H1 (cell line): ENCODE measurements around the gene VARS2. TPM values are rescaled to one million over a fixed set of nuclear protein-coding genes. Genes with fewer than 3 reads are reported as not detected.

ENCODE experiments used
- CTCF ChIA-PET: fragments of 300-600 bp; sonication (Branson Sonifier 250); formaldehyde crosslinking; loops from one replicate; lab custom pipeline; 2021; ENCODE audit not compliant: partially characterized antibody; lab: Charles Lee
- POLR2A ChIA-PET: fragments of 300-600 bp; sonication (Branson Sonifier 250); formaldehyde crosslinking; loops from one replicate; lab custom pipeline; 2021; ENCODE audit warnings: inconsistent platforms; ENCODE audit not compliant: partially characterized antibody; lab: Charles Lee
- DNase-seq, 2 experiments: peaks; one replicate each; pipeline versions ENCODE4 v3.0.0 to v3.0.0-alpha.2; 2010 to 2022; ENCODE audit warnings: low spot score in 2 of 2, low read depth in 1 of 2, mixed read lengths in 1 of 2
- FAIRE-seq: peaks from 2 replicates; lab custom pipeline; 2011; peaks lifted over from hg19 to GRCh38; lab: Jason Lieb, UNC
- H2AFZ ChIP-seq: 2 replicates; pipeline ENCODE4 v1.8.1; 2012; ENCODE audit warnings: low read length, inconsistent platforms
- H2AK5ac ChIP-seq: 2 replicates; pipeline ENCODE4 v1.6.1; 2013; ENCODE audit warnings: low read depth, low read length
- H2BK120ac ChIP-seq: replicated peaks from 2 replicates; pipeline ENCODE3; 2013; ENCODE audit warnings: low read depth, low read length, inconsistent platforms
- H2BK12ac ChIP-seq: 2 replicates; pipeline ENCODE4 v1.6.1; 2013; ENCODE audit warnings: low read depth, low read length
- H2BK15ac ChIP-seq: 2 replicates; pipeline ENCODE4 v1.6.1; 2013; ENCODE audit warnings: low read length
- H2BK20ac ChIP-seq: 2 replicates; pipeline ENCODE4 v1.6.1; 2013; ENCODE audit warnings: low read length
- H2BK5ac ChIP-seq: 2 replicates; pipeline ENCODE4 v1.6.1; 2013; ENCODE audit warnings: low read depth, low read length
- H3K14ac ChIP-seq: 2 replicates; pipeline ENCODE4 v1.6.1; 2013; ENCODE audit warnings: inconsistent platforms; ENCODE audit not compliant: insufficient read length
- H3K18ac ChIP-seq: 2 replicates; pipeline ENCODE4 v1.6.1; 2013; ENCODE audit warnings: low read length; ENCODE audit errors: extremely low read depth
- H3K23ac ChIP-seq: 2 replicates; pipeline ENCODE4 v1.6.1; 2013; ENCODE audit warnings: inconsistent platforms; ENCODE audit not compliant: insufficient read length
- H3K23me2 ChIP-seq: 2 replicates; pipeline ENCODE4 v1.6.1; 2013; ENCODE audit warnings: low read depth, low read length
- H3K27ac ChIP-seq: 2 replicates; pipeline ENCODE4 v1.6.1; 2011; ENCODE audit warnings: low read depth, low read length, inconsistent platforms
- H3K27me3 ChIP-seq, 4 experiments: replicated peaks in 1 of 4; 1 replicate in 1 of 4; 2 replicates in 3 of 4; pipeline versions ENCODE4 v1.6.1 to v1.8.1; 2011 to 2013; ENCODE audit warnings: low read length in 3 of 4, mild to moderate bottlenecking in 3 of 4, inconsistent platforms in 2 of 4, mixed read lengths in 2 of 4, moderate library complexity in 1 of 4; ENCODE audit not compliant: control insufficient read depth in 3 of 4, insufficient read depth in 3 of 4; ENCODE audit errors: extremely low read depth in 1 of 4
- H3K36me3 ChIP-seq, 4 experiments: 2 replicates each; pipeline versions ENCODE4 v1.6.1 to v1.8.1; 2011 to 2013; ENCODE audit warnings: mild to moderate bottlenecking in 4 of 4, low read length in 3 of 4, moderate library complexity in 2 of 4, control low read depth in 1 of 4, inconsistent platforms in 1 of 4; ENCODE audit not compliant: insufficient read depth in 4 of 4, control insufficient read depth in 2 of 4
- H3K4ac ChIP-seq: replicated peaks from 2 replicates; pipeline ENCODE3; 2013; ENCODE audit warnings: low read length, low read depth, mixed read lengths, inconsistent platforms; ENCODE audit not compliant: insufficient read length
- H3K4me1 ChIP-seq, 4 experiments: replicated peaks in 1 of 4; 1 replicate in 1 of 4; 2 replicates in 3 of 4; pipeline versions ENCODE4 v1.6.1 to v1.8.1; 2011 to 2013; ENCODE audit warnings: low read length in 3 of 4, inconsistent platforms in 2 of 4, mixed read lengths in 1 of 4; ENCODE audit not compliant: insufficient read depth in 4 of 4, control insufficient read depth in 3 of 4
- H3K4me2 ChIP-seq, 2 experiments: 2 replicates each; pipeline versions ENCODE4 v1.6.1 to v1.8.1; 2011 to 2013; ENCODE audit warnings: low read depth in 2 of 2, low read length in 2 of 2, control low read depth in 1 of 2, inconsistent platforms in 1 of 2, mild to moderate bottlenecking in 1 of 2; ENCODE audit not compliant: insufficient read depth in 1 of 2
- H3K4me3 ChIP-seq, 4 experiments: fragments of 200-600, 300-600 bp in 1 of 4; sonication (generic), shearing (Covaris generic), sonication (Bioruptor Twin) in 1 of 4; 2 replicates each; pipeline versions ENCODE4 v1.5.1 to v1.8.1; 2011 to 2016; ENCODE audit warnings: low read length in 4 of 4, low read depth in 3 of 4, control low read depth in 2 of 4, inconsistent platforms in 2 of 4, mild to moderate bottlenecking in 2 of 4, mixed read lengths in 1 of 4, moderate library complexity in 1 of 4; ENCODE audit not compliant: insufficient read depth in 2 of 4; ENCODE audit errors: extremely low read depth in 1 of 4
- H3K56ac ChIP-seq: replicated peaks from 2 replicates; pipeline ENCODE3; 2013; ENCODE audit warnings: low read depth, mild to moderate bottlenecking, mixed read lengths, low read length, inconsistent platforms; ENCODE audit not compliant: insufficient read length
- H3K79me1 ChIP-seq: 2 replicates; pipeline ENCODE4 v1.6.1; 2013; ENCODE audit warnings: low read depth, low read length, control low read depth
- H3K79me2 ChIP-seq, 2 experiments: 2 replicates each; pipeline versions ENCODE4 v1.6.1 to v1.8.1; 2012 to 2013; ENCODE audit warnings: low read length in 2 of 2, mild to moderate bottlenecking in 2 of 2, inconsistent platforms in 1 of 2; ENCODE audit not compliant: insufficient read depth in 2 of 2, control insufficient read depth in 1 of 2
- H3K9ac ChIP-seq, 4 experiments: replicated peaks in 1 of 4; 1 replicate in 1 of 4; 2 replicates in 3 of 4; pipeline versions ENCODE4 v1.6.1 to v1.8.1; 2011 to 2013; ENCODE audit warnings: low read depth in 3 of 4, low read length in 3 of 4, control low read depth in 2 of 4, mild to moderate bottlenecking in 2 of 4, moderate library complexity in 2 of 4, inconsistent platforms in 1 of 4; ENCODE audit errors: extremely low read depth in 1 of 4
- H3K9me3 ChIP-seq, 2 experiments: 2 replicates each; pipeline versions ENCODE4 v1.6.1 to v1.8.1; 2012 to 2013; ENCODE audit warnings: mild to moderate bottlenecking in 2 of 2, moderate library complexity in 2 of 2, control low read depth in 1 of 2, inconsistent platforms in 1 of 2, low read depth in 1 of 2, low read length in 1 of 2, mixed read lengths in 1 of 2; ENCODE audit not compliant: insufficient read depth in 2 of 2
- H4K20me1 ChIP-seq, 2 experiments: replicated peaks in 1 of 2; 2 replicates each; pipeline versions ENCODE3 to v1.8.1; 2011 to 2013; ENCODE audit warnings: inconsistent platforms in 2 of 2, low read length in 2 of 2, mild to moderate bottlenecking in 1 of 2; ENCODE audit not compliant: insufficient read depth in 2 of 2, control insufficient read depth in 1 of 2
- H4K5ac ChIP-seq: 2 replicates; pipeline ENCODE4 v1.6.1; 2013; ENCODE audit warnings: low read length, low read depth, mixed read lengths, inconsistent platforms; ENCODE audit not compliant: insufficient read length
- H4K8ac ChIP-seq: 2 replicates; pipeline ENCODE4 v1.8.0; 2013; ENCODE audit warnings: mild to moderate bottlenecking, moderate library complexity, low read length, inconsistent platforms; ENCODE audit not compliant: insufficient read depth; ENCODE audit errors: extremely low read depth
- H4K91ac ChIP-seq: replicated peaks from 2 replicates; pipeline ENCODE3; 2013; ENCODE audit warnings: low read length, mixed read lengths, inconsistent platforms; ENCODE audit not compliant: insufficient read length
- CTCF ChIP-seq, 3 experiments: IDR thresholded peaks; 1 replicate in 2 of 3; 2 replicates in 1 of 3; pipeline versions ENCODE4 v1.5.1 to v1.6.1; 2011; ENCODE audit warnings: low read length in 3 of 3, mild to moderate bottlenecking in 3 of 3, inconsistent platforms in 2 of 3, low read depth in 1 of 3, moderate library complexity in 1 of 3; ENCODE audit not compliant: insufficient read depth in 1 of 3; ENCODE audit errors: control extremely low read depth in 1 of 3
- RXRA ChIP-seq: IDR thresholded peaks from 2 replicates; pipeline ENCODE4 v1.6.1; 2011; ENCODE audit warnings: low read depth, mild to moderate bottlenecking, low read length, moderate library complexity; ENCODE audit not compliant: insufficient read depth
- SIRT6 ChIP-seq: IDR thresholded peaks from one replicate; pipeline ENCODE4 v1.7.1; 2012; ENCODE audit warnings: low read length, inconsistent platforms
- TCF12 ChIP-seq: IDR thresholded peaks from 2 replicates; pipeline ENCODE4 v1.6.1; 2011; ENCODE audit warnings: low read depth, mild to moderate bottlenecking, low read length
- WGBS, 2 experiments: shearing (Covaris generic) in 1 of 2; methylation state at CpG; one replicate each; pipeline versions ENCODE4 v1.1.6 to v1.1.7; 2013 to 2015; ENCODE audit warnings: low lambda C conversion rate in 2 of 2, mixed read lengths in 2 of 2, inconsistent platforms in 1 of 2, low coverage in 1 of 2, missing lambda C conversion rate in 1 of 2; ENCODE audit not compliant: insufficient replicate concordance in 2 of 2, insufficient coverage in 1 of 2, insufficient read length in 1 of 2; ENCODE audit errors: extremely low coverage in 1 of 2, missing lambda C conversion rate in 1 of 2; 5-methylcytosine and 5-hydroxymethylcytosine counted together
- polyA plus RNA-seq, 7 experiments: library from polyadenylated mRNA; depleted of rRNA in 3 of 7; stranded (reverse) in 5 of 7; unstranded in 2 of 7; fragments of >200 nt in 5 of 7; fragments of 200-250 nt in 2 of 7; gene quantifications; 1 replicate in 5 of 7; 2 replicates in 1 of 7; 4 replicates in 1 of 7; pipeline versions ENCODE4 v1.2.1 to v1.2.3, GENCODE V29; 2011 to 2013; ENCODE audit warnings: missing spikeins in 2 of 7, mixed read lengths in 2 of 7
- total RNA-seq: library from RNA; stranded (reverse); fragmentation: NEBNext Ultra II Directional; extraction: Animal tissue kit (Norgen Biotek cat#: 25700); gene quantifications from 2 replicates; pipeline ENCODE4 v1.2.1, GENCODE V29; 2021

The VARS2 gene
- total and polyA plus RNA-seq, 2 of the 8 experiments (the other 6 are each of a cell fraction or from before 2014, with no cell fraction given) = 26.8 to 47.7 TPM

- no peak for FAIRE-seq
- no peak overlapping the region for H3K27ac ChIP-seq
- H4K8ac ChIP-seq = no peak overlapping the region
- no peak overlapping the region for H2AFZ ChIP-seq
- no peak overlapping the region for H4K5ac ChIP-seq
- TF ChIP-seq RXRA (no peak), SIRT6 (no peak), CTCF (IDR thresholded peaks at IDR 0.05; ENCODE audit: control extremely low read depth in 1 of 3, insufficient read depth in 1 of 3, low read depth in 1 of 3, low read length in 3 of 3) (no peak), TCF12 (no peak)
- TF ChIP-seq, all 59 proteins: peak for 0
- Histone ChIP-seq H2BK5ac (no peak overlapping the region), H2AK5ac (no peak overlapping the region), H3K23me2 (no peaks in the 10 kb centered on the region), H2BK12ac (no peak overlapping the region), H3K79me1 (0 out of 2 replicates have a peak, but pooled peaks cover 2% of the 10 kb centered on the region), H3K4ac (no peak overlapping the region), H2BK20ac (no peak overlapping the region), H3K18ac (no peak overlapping the region), H3K4me2 (no peak overlapping the region), H3K9ac (no peak overlapping the region), H3K36me3 (peaks cover 22 to 43% (median 36%) of the 10 kb centered on the region in 4 experiments), H2BK120ac (no peak overlapping the region), H3K9me3 (no peaks in the 10 kb centered on the region), H4K91ac (no peak overlapping the region), H3K27me3 (no peaks in the 10 kb centered on the region), H3K23ac (no peak overlapping the region), H3K79me2 (no peaks in the 10 kb centered on the region), H3K14ac (no peak overlapping the region), H2BK15ac (no peak overlapping the region), H4K20me1 (peaks cover under 1 to 4% of the 10 kb centered on the region in 2 experiments), H3K56ac (no peak overlapping the region), H3K4me3 (no peak overlapping the region), H3K4me1 (0 out of 7 replicates have a peak, but pooled peaks cover 0 to 2% (median 0%) of the 10 kb centered on the region in 4 experiments)
- ChIA-PET CTCF (interaction anchor here (0.6 to 1.3 kb wide), 4 partner anchors 13 to 168 kb away, joined by 3 to 5 read pairs (median 4); partner anchors contain the start of genes MUC21 and VARS2), POLR2A (interaction anchor here (0.6 to 5.4 kb wide), 9 partner anchors 9 to 76 kb away, joined by 3 to 22 read pairs (median 4); partner anchors contain the start of genes DDR1 and VARS2)
- WGBS, 2 experiments = 91% methylated on average over 1 of the region's 1 CpG; no CpG with 5 or more reads in 1 of the 2 experiments
- DNase-seq = no peak
These were observed 13.1 kb upstream of the VARS2 start for GRCh38 chr6:30900863-30901417.
